Uterus (tissue), 4 donors: ENCODE results near the gene SIM2. TPM values are rescaled to one million over a fixed set of nuclear protein-coding genes. Genes with fewer than 3 reads are reported as not detected.

ENCODE experiments used
- DNase-seq, 2 donors: peaks; one replicate each; pipeline ENCODE4 v3.0.0-alpha.2; 2019 to 2020
- H3K27ac ChIP-seq, 2 donors: fragments of 200-600 bp; sonication (generic); 1 replicate in 1 of 2; 2 replicates in 1 of 2; pipeline ENCODE4 v1.5.1; 2016 to 2018
- H3K27me3 ChIP-seq, 2 donors: fragments of 200-600 bp; sonication (generic); one replicate each; pipeline ENCODE4 v1.5.1; 2018 to 2019; ENCODE audit warnings: control low read depth in 1 of 2
- H3K36me3 ChIP-seq, 2 donors: fragments of 200-600 bp; sonication (generic); one replicate each; pipeline ENCODE4 v1.5.1; 2019; ENCODE audit warnings: control low read depth in 1 of 2
- H3K4me1 ChIP-seq, 2 donors: fragments of 200-600 bp; sonication (generic); one replicate each; pipeline ENCODE4 v1.5.1; 2018 to 2019; ENCODE audit warnings: control low read depth in 1 of 2
- H3K4me3 ChIP-seq, 2 donors: fragments of 200-600 bp; sonication (generic); 1 replicate in 1 of 2; 2 replicates in 1 of 2; pipeline ENCODE4 v1.5.1; 2018 to 2019; ENCODE audit warnings: mild to moderate bottlenecking in 1 of 2
- H3K9me3 ChIP-seq, 2 donors: fragments of 200-600 bp; sonication (generic); one replicate each; pipeline ENCODE4 v1.5.1; 2019; ENCODE audit warnings: control low read depth in 1 of 2
- POLR2A ChIP-seq, 2 donors: fragments of 450-650 bp; IDR thresholded peaks; one replicate each; pipeline ENCODE4 v1.6.1; 2016; ENCODE audit warnings: antibody characterized with exemption in 2 of 2, mild to moderate bottlenecking in 1 of 2, moderate library complexity in 1 of 2
- intact Hi-C: fragments of 100-400 bp; cut with DNase I; formaldehyde crosslinking; loops from one replicate; pipeline ENCODE4 v1.15.1; 2023; ENCODE audit warnings: low total_unique reads
- total RNA-seq, 4 donors: library from RNA; depleted of rRNA in 3 of 4; stranded (reverse); fragments of >200 nt in 3 of 4; gene quantifications; one replicate each; pipeline versions ENCODE4 v1.1.0 to v1.2.4, GENCODE V29; 2014 to 2023
- TF ChIP-seq, protein P1 (sequence below), 4 experiments: fragments of 200-600 bp in 2 of 4; fragments of 450-650 bp in 2 of 4; sonication (generic) in 2 of 4; IDR thresholded peaks; one replicate each; pipeline ENCODE4 v1.5.1; 2016 to 2019; ENCODE audit warnings: antibody characterized with exemption in 4 of 4, mild to moderate bottlenecking in 2 of 4, moderate library complexity in 1 of 4
- donor health status: DM: yes; HTN: yes; CAD: no.

SIM2 gene
- total RNA-seq, 4 donors from 2014 or later = 0.21 to 0.59 TPM; not detected in 2

DNA sequence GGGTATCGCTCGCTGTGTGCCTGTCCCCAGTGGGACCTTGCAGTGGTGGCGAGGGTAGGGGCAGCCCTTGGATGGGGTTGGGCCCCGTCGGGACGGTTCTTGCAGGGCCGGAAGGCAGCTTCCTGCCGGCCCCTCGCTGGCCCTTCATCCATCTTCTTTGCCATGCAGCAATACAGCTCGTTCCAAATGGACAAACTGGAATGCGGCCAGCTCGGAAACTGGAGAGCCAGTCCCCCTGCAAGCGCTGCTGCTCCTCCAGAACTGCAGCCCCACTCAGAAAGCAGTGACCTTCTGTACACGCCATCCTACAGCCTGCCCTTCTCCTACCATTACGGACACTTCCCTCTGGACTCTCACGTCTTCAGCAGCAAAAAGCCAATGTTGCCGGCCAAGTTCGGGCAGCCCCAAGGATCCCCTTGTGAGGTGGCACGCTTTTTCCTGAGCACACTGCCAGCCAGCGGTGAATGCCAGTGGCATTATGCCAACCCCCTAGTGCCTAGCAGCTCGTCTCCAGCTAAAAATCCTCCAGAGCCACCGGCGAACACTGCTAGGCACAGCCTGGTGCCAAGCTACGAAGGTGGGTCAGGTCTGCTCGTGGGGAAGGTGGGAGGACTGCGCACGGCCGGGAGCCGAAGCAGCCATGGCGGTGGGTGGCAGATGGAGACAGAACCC lies 45.8 kb downstream of the SIM2 start:
- peaks cover 0 to 4% of the 10 kb centered on the region in 2 donors for H3K4me1 ChIP-seq

DNA sequence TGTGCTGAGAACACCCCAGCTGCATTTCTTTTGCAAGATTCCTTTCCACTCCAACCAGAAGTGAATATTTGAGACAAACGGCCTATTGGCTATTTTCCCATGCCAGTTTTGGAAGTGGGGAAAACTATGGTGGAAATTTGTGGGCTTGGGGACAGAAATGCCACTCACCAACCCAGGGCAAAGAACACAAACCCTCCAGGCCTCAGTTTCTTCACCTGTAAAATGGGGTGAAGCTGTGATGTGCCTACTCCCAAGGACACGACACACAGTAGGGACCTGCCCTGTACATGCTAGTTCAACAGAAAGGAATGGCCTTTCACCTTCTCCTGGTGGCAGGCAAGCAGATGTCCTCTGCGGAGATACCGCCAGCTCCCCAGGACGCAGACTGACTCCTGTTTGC lies 46.5 kb downstream of the SIM2 start:
- intact Hi-C loops = no loop called here
- Histone ChIP-seq H3K9me3 (no peaks in the 10 kb centered on the region), H3K27me3 (peaks cover 0 to 7% of the 10 kb centered on the region in 2 donors), H3K4me1 (peaks cover 0 to 4% of the 10 kb centered on the region in 2 donors), H3K27ac (no peak overlapping the region), H3K4me3 (no peak overlapping the region), H3K36me3 (no peaks in the 10 kb centered on the region)
- no peak for DNase-seq
- TF ChIP-seq POLR2A (IDR thresholded peaks at IDR 0.05) = no peak
- TF ChIP-seq, protein P1, sequence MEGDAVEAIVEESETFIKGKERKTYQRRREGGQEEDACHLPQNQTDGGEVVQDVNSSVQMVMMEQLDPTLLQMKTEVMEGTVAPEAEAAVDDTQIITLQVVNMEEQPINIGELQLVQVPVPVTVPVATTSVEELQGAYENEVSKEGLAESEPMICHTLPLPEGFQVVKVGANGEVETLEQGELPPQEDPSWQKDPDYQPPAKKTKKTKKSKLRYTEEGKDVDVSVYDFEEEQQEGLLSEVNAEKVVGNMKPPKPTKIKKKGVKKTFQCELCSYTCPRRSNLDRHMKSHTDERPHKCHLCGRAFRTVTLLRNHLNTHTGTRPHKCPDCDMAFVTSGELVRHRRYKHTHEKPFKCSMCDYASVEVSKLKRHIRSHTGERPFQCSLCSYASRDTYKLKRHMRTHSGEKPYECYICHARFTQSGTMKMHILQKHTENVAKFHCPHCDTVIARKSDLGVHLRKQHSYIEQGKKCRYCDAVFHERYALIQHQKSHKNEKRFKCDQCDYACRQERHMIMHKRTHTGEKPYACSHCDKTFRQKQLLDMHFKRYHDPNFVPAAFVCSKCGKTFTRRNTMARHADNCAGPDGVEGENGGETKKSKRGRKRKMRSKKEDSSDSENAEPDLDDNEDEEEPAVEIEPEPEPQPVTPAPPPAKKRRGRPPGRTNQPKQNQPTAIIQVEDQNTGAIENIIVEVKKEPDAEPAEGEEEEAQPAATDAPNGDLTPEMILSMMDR (IDR thresholded peaks at IDR 0.05) = no peak

More for the DNA sequence above, 45.8 kb downstream of the SIM2 start:
- no peak overlapping the region for H3K4me3 ChIP-seq
- DNase-seq = no peak
- intact Hi-C loops = no loop called here
- no peaks in the 10 kb centered on the region for H3K36me3 ChIP-seq
- H3K27me3 ChIP-seq = peaks cover 0 to 7% of the 10 kb centered on the region in 2 donors
- H3K27ac ChIP-seq = no peak overlapping the region
- H3K9me3 ChIP-seq = no peaks in the 10 kb centered on the region
- TF ChIP-seq, protein P1 (IDR thresholded peaks at IDR 0.05) = no peak
- no peak for TF ChIP-seq POLR2A (IDR thresholded peaks at IDR 0.05)

DNA sequence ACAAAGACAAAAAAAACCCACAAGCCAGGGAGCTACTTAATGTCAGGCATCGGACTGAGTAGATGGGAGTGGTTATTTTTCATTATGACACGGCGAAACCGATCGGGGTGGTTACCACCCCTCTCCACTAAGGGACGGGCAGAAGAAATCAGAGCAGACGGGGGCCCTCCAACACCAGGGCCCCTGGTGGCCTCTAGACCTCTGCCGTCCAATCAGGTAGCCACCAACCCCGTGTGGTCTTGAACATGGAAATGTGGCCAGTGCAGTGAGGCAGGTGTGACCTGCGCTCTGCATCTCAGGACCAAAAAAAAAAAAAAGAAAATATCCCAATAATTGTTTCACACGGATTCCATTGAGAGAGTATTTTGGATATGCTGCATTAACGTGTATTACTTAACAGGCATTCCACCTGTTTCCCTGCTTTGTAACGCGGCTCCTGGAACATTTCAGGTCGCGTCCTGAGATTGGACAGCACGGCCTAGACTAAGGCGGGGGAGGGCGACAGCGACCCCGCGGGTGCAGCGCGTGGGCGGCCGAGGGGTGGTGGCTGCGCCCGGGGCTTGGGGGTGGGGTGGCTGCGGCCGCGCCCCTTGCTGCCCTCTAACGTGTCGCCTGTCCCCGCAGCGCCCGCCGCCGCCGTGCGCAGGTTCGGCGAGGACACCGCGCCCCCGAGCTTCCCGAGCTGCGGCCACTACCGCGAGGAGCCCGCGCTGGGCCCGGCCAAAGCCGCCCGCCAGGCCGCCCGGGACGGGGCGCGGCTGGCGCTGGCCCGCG lies 48.3 kb downstream of the SIM2 start:
- H3K27me3 ChIP-seq = peaks cover 0 to 7% of the 10 kb centered on the region in 2 donors
- no peaks in the 10 kb centered on the region for H3K36me3 ChIP-seq
- no peak overlapping the region for H3K4me3 ChIP-seq
- intact Hi-C loops = no loop called here
- no peaks in the 10 kb centered on the region for H3K9me3 ChIP-seq
- no peak for DNase-seq
- no peak overlapping the region for H3K27ac ChIP-seq
- H3K4me1 ChIP-seq = peaks cover 0 to 4% of the 10 kb centered on the region in 2 donors
- no peak for TF ChIP-seq POLR2A (IDR thresholded peaks at IDR 0.05)

DNA sequence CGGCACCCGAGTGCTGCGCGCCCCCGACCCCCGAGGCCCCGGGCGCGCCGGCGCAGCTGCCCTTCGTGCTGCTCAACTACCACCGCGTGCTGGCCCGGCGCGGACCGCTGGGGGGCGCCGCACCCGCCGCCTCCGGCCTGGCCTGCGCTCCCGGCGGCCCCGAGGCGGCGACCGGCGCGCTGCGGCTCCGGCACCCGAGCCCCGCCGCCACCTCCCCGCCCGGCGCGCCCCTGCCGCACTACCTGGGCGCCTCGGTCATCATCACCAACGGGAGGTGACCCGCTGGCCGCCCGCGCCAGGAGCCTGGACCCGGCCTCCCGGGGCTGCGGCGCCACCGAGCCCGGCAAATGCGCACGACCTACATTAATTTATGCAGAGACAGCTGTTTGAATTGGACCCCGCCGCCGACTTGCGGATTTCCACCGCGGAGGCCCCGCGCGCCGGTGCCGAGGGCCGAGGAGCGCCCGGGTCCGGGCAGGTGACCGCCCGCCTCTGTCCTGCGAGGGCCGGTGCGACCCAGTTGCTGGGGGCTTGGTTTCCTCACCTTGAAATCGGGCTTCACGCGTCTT lies 49.0 kb downstream of the SIM2 start:
- Histone ChIP-seq H3K27me3 (peaks cover 0 to 7% of the 10 kb centered on the region in 2 donors), H3K9me3 (no peaks in the 10 kb centered on the region), H3K4me3 (no peak overlapping the region), H3K36me3 (no peaks in the 10 kb centered on the region), H3K4me1 (peaks cover 0 to 4% of the 10 kb centered on the region in 2 donors), H3K27ac (no peak overlapping the region)
- TF ChIP-seq, protein P1 (IDR thresholded peaks at IDR 0.05) = peak in 2 of 4 experiments; percentile 26 to 50
- TF ChIP-seq POLR2A (IDR thresholded peaks at IDR 0.05) = no peak
- intact Hi-C loops = no loop called here
- no peak for DNase-seq

DNA sequence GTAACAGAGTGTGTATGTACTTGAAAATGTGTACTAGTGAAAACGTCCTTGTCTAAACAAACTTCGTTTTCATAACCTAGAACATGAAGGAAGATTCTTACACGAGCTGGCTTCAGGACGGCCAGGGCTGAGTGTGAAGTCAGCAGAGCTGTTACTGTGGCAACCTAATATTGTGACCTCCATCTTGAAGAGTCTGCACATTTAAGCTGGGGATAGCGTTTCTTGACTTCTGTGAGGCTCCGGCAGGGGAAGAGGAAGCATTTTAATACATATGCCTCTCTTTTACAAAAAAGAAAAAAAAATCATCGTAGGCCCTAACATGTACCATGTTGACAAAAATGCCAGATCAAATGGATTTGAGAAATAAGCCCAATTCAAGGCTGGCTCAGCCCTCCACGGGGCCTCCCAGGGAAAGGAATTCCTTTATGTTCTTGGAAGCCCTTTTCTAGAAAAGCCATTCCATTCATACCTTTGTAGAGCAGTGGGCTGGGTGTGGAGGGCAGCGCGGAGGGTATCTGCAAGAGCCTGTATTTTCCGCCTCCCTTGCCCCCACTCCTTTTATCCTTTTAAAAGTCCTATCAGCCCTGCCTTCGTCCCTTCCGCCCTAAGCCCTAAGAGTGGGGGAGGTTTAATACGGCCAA lies 51.1 kb downstream of the SIM2 start:
- no peak for DNase-seq
- peaks cover 0 to 7% of the 10 kb centered on the region in 2 donors for H3K27me3 ChIP-seq
- no peak overlapping the region for H3K27ac ChIP-seq
- no peak for TF ChIP-seq POLR2A (IDR thresholded peaks at IDR 0.05)
- TF ChIP-seq, protein P1 (IDR thresholded peaks at IDR 0.05) = no peak
- no peaks in the 10 kb centered on the region for H3K36me3 ChIP-seq
- no peaks in the 10 kb centered on the region for H3K9me3 ChIP-seq
- no peak overlapping the region for H3K4me3 ChIP-seq
- intact Hi-C loops = no loop called here
- H3K4me1 ChIP-seq = peaks cover 0 to 4% of the 10 kb centered on the region in 2 donors
